RWPE2 (cell line): ENCODE measurements around the gene PCED1A.
"Not testable (repeated sequence)": the region's sequence is repeated elsewhere in the genome, so short reads cannot be mapped to it uniquely, and the experiment has no call there.

Source experiments
- ATAC-seq: fragments of 200-7000 bp; cut with Tn5 transposase; 3 replicates; pipeline ENCODE4 v1.9.1; 2021; ENCODE audit warnings: low read depth
- DNase-seq: peaks from one replicate; pipeline ENCODE4 v3.0.0-alpha.2; 2020; ENCODE audit warnings: low spot score
- H3K27ac ChIP-seq: fragments of 450-650 bp; 2 replicates; pipeline ENCODE4 v1.5.1; 2017; ENCODE audit warnings: mild to moderate bottlenecking; ENCODE audit not compliant: poor library complexity, severe bottlenecking
- H3K27me3 ChIP-seq: fragments of 250-450 bp; sonication (Bioruptor Pico); 2 replicates; pipeline ENCODE4 v1.5.1; 2021; ENCODE audit warnings: mild to moderate bottlenecking, moderate library complexity; ENCODE audit not compliant: insufficient read depth, poor library complexity, severe bottlenecking
- H3K36me3 ChIP-seq: fragments of 250-450 bp; sonication (Bioruptor Pico); 2 replicates; pipeline ENCODE4 v1.5.1; 2020; ENCODE audit warnings: low read depth, mild to moderate bottlenecking, moderate library complexity
- H3K4me1 ChIP-seq: fragments of 250-450 bp; sonication (Bioruptor Pico); 2 replicates; pipeline ENCODE4 v1.5.1; 2021; ENCODE audit warnings: mild to moderate bottlenecking, moderate library complexity; ENCODE audit not compliant: insufficient read depth, poor library complexity, severe bottlenecking
- H3K4me3 ChIP-seq: fragments of 250-450 bp; sonication (Bioruptor Pico); 2 replicates; pipeline ENCODE4 v1.5.1; 2021; ENCODE audit warnings: mild to moderate bottlenecking, moderate library complexity; ENCODE audit not compliant: severe bottlenecking
- H3K9me3 ChIP-seq: fragments of 250-450 bp; sonication (Bioruptor Pico); 2 replicates; pipeline ENCODE4 v1.5.1; 2021; ENCODE audit warnings: mild to moderate bottlenecking, moderate library complexity; ENCODE audit not compliant: severe bottlenecking
- CTCF ChIP-seq: fragments of 450-650 bp; IDR thresholded peaks from one replicate; pipeline ENCODE4 v1.5.1; 2017; ENCODE audit warnings: mild to moderate bottlenecking, moderate library complexity; ENCODE audit not compliant: poor library complexity, severe bottlenecking

Gene PCED1A

DNA sequence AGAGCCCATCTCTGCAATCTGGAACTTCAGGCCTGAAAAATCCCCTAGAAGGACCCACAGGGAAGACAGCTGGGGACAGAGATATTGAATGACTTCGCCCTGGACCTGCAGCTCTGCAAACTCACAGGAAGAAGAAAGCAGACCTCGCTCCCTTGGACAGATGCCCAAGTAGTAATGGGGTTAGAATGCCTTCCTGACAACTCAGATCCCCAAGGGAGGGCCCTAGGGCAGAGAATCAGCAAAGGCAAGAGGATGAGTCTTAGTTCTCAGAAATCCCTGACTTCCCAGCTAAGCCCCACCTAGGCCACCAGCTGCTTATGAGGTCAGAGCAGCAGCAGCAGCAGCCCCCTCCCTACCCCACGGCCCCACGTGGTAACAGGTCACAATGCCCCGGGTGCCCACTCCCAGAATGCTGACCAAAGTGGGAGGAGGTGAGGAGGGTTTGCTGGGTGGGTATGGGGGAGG, 25.8 kb downstream of the PCED1A start, which contains the start of gene C20orf141:
Gene C20orf141, plus strand, starts transcription at position 401 of the 465 bp plus-strand sequence. CDS start 198 bp downstream, outside the sequence.
- ATAC-seq (peak; percentile 98), DNase-seq (peak; percentile 93)
- Histone ChIP-seq H3K9me3 (peaks cover 8% of the 10 kb centered on the region), H3K4me3 (no peak within 1 kb of the TSS), H3K4me1 (peaks cover 13% of the 10 kb centered on the region), H3K27ac (peak within 1 kb of the TSS; percentile 62), H3K36me3 (no peaks in the 10 kb centered on the region), H3K27me3 (no peaks in the 10 kb centered on the region)
- no peak for TF ChIP-seq CTCF

- ATAC-seq: peak; percentile 13; the same call in 1 of the 3 replicates
- TF ChIP-seq CTCF: no peak
- H3K27me3 ChIP-seq: peaks cover 2% of the 10 kb centered on the region
Measured at GRCh38 chr20:2814076-2814475, 26.4 kb downstream of the PCED1A start.

GRCh38 chr20:2812189-2812588, 28.3 kb downstream of the PCED1A start:
- Histone ChIP-seq H3K36me3 (no peaks in the 10 kb centered on the region), H3K4me1 (peaks cover 13% of the 10 kb centered on the region), H3K27me3 (peaks cover 3% of the 10 kb centered on the region), H3K27ac (no peak overlapping the region), H3K4me3 (no peak overlapping the region), H3K9me3 (peaks cover 8% of the 10 kb centered on the region)
- ATAC-seq: no peak
- no peak for DNase-seq
- TF ChIP-seq CTCF: no peak

More at GRCh38 chr20:2814076-2814475, 26.4 kb downstream of the PCED1A start:
- no peak overlapping the region for H3K4me3 ChIP-seq
- peaks cover 13% of the 10 kb centered on the region for H3K4me1 ChIP-seq
- no peak for DNase-seq
- H3K36me3 ChIP-seq: no peaks in the 10 kb centered on the region
- H3K9me3 ChIP-seq: peaks cover 8% of the 10 kb centered on the region
- peak overlapping the region; percentile 62 for H3K27ac ChIP-seq

- DNase-seq (no peak), ATAC-seq (no peak)
- Histone ChIP-seq H3K36me3 (no peaks in the 10 kb centered on the region), H3K4me3 (no peak overlapping the region), H3K27me3 (peaks cover 3% of the 10 kb centered on the region), H3K9me3 (peaks cover 8% of the 10 kb centered on the region), H3K27ac (no peak overlapping the region), H3K4me1 (peaks cover 8% of the 10 kb centered on the region)
- TF ChIP-seq CTCF: no peak
Measured at GRCh38 chr20:2809690-2810089, 30.8 kb downstream of the PCED1A start.

DNA sequence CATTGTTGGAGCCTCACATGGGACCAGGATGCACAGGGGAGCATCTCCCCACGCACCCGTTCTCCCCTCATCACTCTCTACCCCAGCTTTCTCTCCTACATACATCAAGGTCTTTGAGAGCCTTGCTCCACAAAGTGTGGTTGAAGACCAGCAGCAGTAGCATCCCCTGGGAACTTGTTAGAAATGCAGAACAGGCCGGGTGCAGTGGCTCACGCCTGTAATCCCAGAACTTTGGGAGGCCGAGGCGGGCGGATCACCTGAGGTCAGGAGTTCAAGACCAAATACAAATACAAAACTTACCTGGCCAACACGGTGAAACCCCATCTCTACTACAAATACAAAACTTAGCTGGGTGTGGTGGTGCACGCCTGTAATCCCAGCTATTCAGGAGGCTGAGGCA, 32.5 kb downstream of the PCED1A start:
- not testable (repeated sequence) for DNase-seq, H3K27ac ChIP-seq, ATAC-seq, H3K36me3 ChIP-seq, H3K9me3 ChIP-seq, H3K4me3 ChIP-seq, H3K4me1 ChIP-seq, H3K27me3 ChIP-seq
